NK-92 treated with Interleukin-12 subunit alpha and Interleukin-12 subunit beta, amount 100 ng/mL, for 24 hours (cell line): ENCODE data around the gene FCN2.
"Not testable (repeated sequence)": the region's sequence is repeated elsewhere in the genome, so short reads cannot be mapped to it uniquely, and the experiment has no call there.

Experiments
- DNase-seq: peaks from one replicate; lab custom pipeline; 2025; lab: John Stamatoyannopoulos, UW

The FCN2 gene

GRCh38 chr9:134847752-134848432 lies 32.7 kb upstream of the FCN2 start:
- DNase-seq, result no peak

GRCh38 chr9:134848504-134848903 lies 32.1 kb upstream of the FCN2 start:
- DNase-seq, result no peak

- DNase-seq, result no peak
These were observed 30.0 kb upstream of the FCN2 start for GRCh38 chr9:134850611-134851010.

GRCh38 chr9:134851020-134851419 lies 29.6 kb upstream of the FCN2 start:
- no peak for DNase-seq

- no peak for DNase-seq
These were observed 27.5 kb upstream of the FCN2 start for GRCh38 chr9:134852906-134853654.

- DNase-seq, result no peak
These were observed 26.7 kb upstream of the FCN2 start for GRCh38 chr9:134853893-134854292.

GRCh38 chr9:134854541-134854981 lies 26.0 kb upstream of the FCN2 start:
- DNase-seq, result no peak

GRCh38 chr9:134855231-134855899 lies 25.2 kb upstream of the FCN2 start:
- no peak for DNase-seq

- DNase-seq, result no peak
These were observed 24.7 kb upstream of the FCN2 start for GRCh38 chr9:134855900-134856377.

- not testable (repeated sequence) for DNase-seq
These were observed 23.2 kb upstream of the FCN2 start for GRCh38 chr9:134857451-134857850.

- DNase-seq, result no peak
These were observed 22.4 kb upstream of the FCN2 start for GRCh38 chr9:134858051-134858841.

GRCh38 chr9:134860510-134860909 lies 20.1 kb upstream of the FCN2 start:
- no peak for DNase-seq

GRCh38 chr9:134861595-134862334 lies 18.8 kb upstream of the FCN2 start:
- no peak for DNase-seq

- DNase-seq, result no peak
These were observed 17.2 kb upstream of the FCN2 start for GRCh38 chr9:134863306-134863902.

GRCh38 chr9:134863941-134864820 lies 16.4 kb upstream of the FCN2 start:
- DNase-seq, result no peak

- DNase-seq, result no peak
These were observed 15.8 kb upstream of the FCN2 start for GRCh38 chr9:134864821-134865190.

GRCh38 chr9:134867917-134868750 lies 12.5 kb upstream of the FCN2 start:
- no peak for DNase-seq

- no peak for DNase-seq
These were observed 11.7 kb upstream of the FCN2 start for GRCh38 chr9:134868751-134869553.
